OCI-LY3 (cell line): ENCODE results near the gene ERP27.

ENCODE experiments used
- CTCF ChIP-seq: fragments of 200-600, 300-600 bp; sonication (generic); IDR thresholded peaks from 2 replicates; pipeline ENCODE4 v1.5.1; 2014; ENCODE audit warnings: antibody characterized with exemption, low read length, low read depth
- EZH2phosphoT487 ChIP-seq: fragments of 200-600 bp; shearing (Covaris generic); IDR thresholded peaks from 2 replicates; pipeline ENCODE4 v1.6.1; 2018; ENCODE audit warnings: antibody characterized with exemption, mixed run types, low read depth

GRCh38 chr12:14885718-14886221 lies 52.6 kb downstream of the ERP27 start, which contains the start of gene MGP:
- no peak for TF ChIP-seq CTCF
- TF ChIP-seq EZH2phosphoT487: no peak
